H1 (cell line): ENCODE results near the gene EPHA6. TPM values are rescaled to one million over a fixed set of nuclear protein-coding genes. Genes with fewer than 3 reads are reported as not detected.

Source experiments
- CTCF ChIA-PET: fragments of 300-600 bp; sonication (Branson Sonifier 250); formaldehyde crosslinking; loops from one replicate; lab custom pipeline; 2021; ENCODE audit not compliant: partially characterized antibody; lab: Charles Lee
- POLR2A ChIA-PET: fragments of 300-600 bp; sonication (Branson Sonifier 250); formaldehyde crosslinking; loops from one replicate; lab custom pipeline; 2021; ENCODE audit warnings: inconsistent platforms; ENCODE audit not compliant: partially characterized antibody; lab: Charles Lee
- DNase-seq, 2 experiments: peaks; one replicate each; pipeline versions ENCODE4 v3.0.0 to v3.0.0-alpha.2; 2010 to 2022; ENCODE audit warnings: low spot score in 2 of 2, low read depth in 1 of 2, mixed read lengths in 1 of 2
- FAIRE-seq: peaks from 2 replicates; lab custom pipeline; 2011; peaks lifted over from hg19 to GRCh38; lab: Jason Lieb, UNC
- H2AFZ ChIP-seq: 2 replicates; pipeline ENCODE4 v1.8.1; 2012; ENCODE audit warnings: low read length, inconsistent platforms
- H2AK5ac ChIP-seq: 2 replicates; pipeline ENCODE4 v1.6.1; 2013; ENCODE audit warnings: low read depth, low read length
- H2BK120ac ChIP-seq: replicated peaks from 2 replicates; pipeline ENCODE3; 2013; ENCODE audit warnings: low read depth, low read length, inconsistent platforms
- H2BK12ac ChIP-seq: 2 replicates; pipeline ENCODE4 v1.6.1; 2013; ENCODE audit warnings: low read depth, low read length
- H2BK15ac ChIP-seq: 2 replicates; pipeline ENCODE4 v1.6.1; 2013; ENCODE audit warnings: low read length
- H2BK20ac ChIP-seq: 2 replicates; pipeline ENCODE4 v1.6.1; 2013; ENCODE audit warnings: low read length
- H2BK5ac ChIP-seq: 2 replicates; pipeline ENCODE4 v1.6.1; 2013; ENCODE audit warnings: low read depth, low read length
- H3K14ac ChIP-seq: 2 replicates; pipeline ENCODE4 v1.6.1; 2013; ENCODE audit warnings: inconsistent platforms; ENCODE audit not compliant: insufficient read length
- H3K18ac ChIP-seq: 2 replicates; pipeline ENCODE4 v1.6.1; 2013; ENCODE audit warnings: low read length; ENCODE audit errors: extremely low read depth
- H3K23ac ChIP-seq: 2 replicates; pipeline ENCODE4 v1.6.1; 2013; ENCODE audit warnings: inconsistent platforms; ENCODE audit not compliant: insufficient read length
- H3K23me2 ChIP-seq: 2 replicates; pipeline ENCODE4 v1.6.1; 2013; ENCODE audit warnings: low read depth, low read length
- H3K27ac ChIP-seq: 2 replicates; pipeline ENCODE4 v1.6.1; 2011; ENCODE audit warnings: low read depth, low read length, inconsistent platforms
- H3K27me3 ChIP-seq, 4 experiments: replicated peaks in 1 of 4; 1 replicate in 1 of 4; 2 replicates in 3 of 4; pipeline versions ENCODE4 v1.6.1 to v1.8.1; 2011 to 2013; ENCODE audit warnings: low read length in 3 of 4, mild to moderate bottlenecking in 3 of 4, inconsistent platforms in 2 of 4, mixed read lengths in 2 of 4, moderate library complexity in 1 of 4; ENCODE audit not compliant: control insufficient read depth in 3 of 4, insufficient read depth in 3 of 4; ENCODE audit errors: extremely low read depth in 1 of 4
- H3K36me3 ChIP-seq, 4 experiments: 2 replicates each; pipeline versions ENCODE4 v1.6.1 to v1.8.1; 2011 to 2013; ENCODE audit warnings: mild to moderate bottlenecking in 4 of 4, low read length in 3 of 4, moderate library complexity in 2 of 4, control low read depth in 1 of 4, inconsistent platforms in 1 of 4; ENCODE audit not compliant: insufficient read depth in 4 of 4, control insufficient read depth in 2 of 4
- H3K4ac ChIP-seq: replicated peaks from 2 replicates; pipeline ENCODE3; 2013; ENCODE audit warnings: low read length, low read depth, mixed read lengths, inconsistent platforms; ENCODE audit not compliant: insufficient read length
- H3K4me1 ChIP-seq, 4 experiments: replicated peaks in 1 of 4; 1 replicate in 1 of 4; 2 replicates in 3 of 4; pipeline versions ENCODE4 v1.6.1 to v1.8.1; 2011 to 2013; ENCODE audit warnings: low read length in 3 of 4, inconsistent platforms in 2 of 4, mixed read lengths in 1 of 4; ENCODE audit not compliant: insufficient read depth in 4 of 4, control insufficient read depth in 3 of 4
- H3K4me2 ChIP-seq, 2 experiments: 2 replicates each; pipeline versions ENCODE4 v1.6.1 to v1.8.1; 2011 to 2013; ENCODE audit warnings: low read depth in 2 of 2, low read length in 2 of 2, control low read depth in 1 of 2, inconsistent platforms in 1 of 2, mild to moderate bottlenecking in 1 of 2; ENCODE audit not compliant: insufficient read depth in 1 of 2
- H3K4me3 ChIP-seq, 4 experiments: fragments of 200-600, 300-600 bp in 1 of 4; sonication (generic), shearing (Covaris generic), sonication (Bioruptor Twin) in 1 of 4; 2 replicates each; pipeline versions ENCODE4 v1.5.1 to v1.8.1; 2011 to 2016; ENCODE audit warnings: low read length in 4 of 4, low read depth in 3 of 4, control low read depth in 2 of 4, inconsistent platforms in 2 of 4, mild to moderate bottlenecking in 2 of 4, mixed read lengths in 1 of 4, moderate library complexity in 1 of 4; ENCODE audit not compliant: insufficient read depth in 2 of 4; ENCODE audit errors: extremely low read depth in 1 of 4
- H3K56ac ChIP-seq: replicated peaks from 2 replicates; pipeline ENCODE3; 2013; ENCODE audit warnings: low read depth, mild to moderate bottlenecking, mixed read lengths, low read length, inconsistent platforms; ENCODE audit not compliant: insufficient read length
- H3K79me1 ChIP-seq: 2 replicates; pipeline ENCODE4 v1.6.1; 2013; ENCODE audit warnings: low read depth, low read length, control low read depth
- H3K79me2 ChIP-seq, 2 experiments: 2 replicates each; pipeline versions ENCODE4 v1.6.1 to v1.8.1; 2012 to 2013; ENCODE audit warnings: low read length in 2 of 2, mild to moderate bottlenecking in 2 of 2, inconsistent platforms in 1 of 2; ENCODE audit not compliant: insufficient read depth in 2 of 2, control insufficient read depth in 1 of 2
- H3K9ac ChIP-seq, 4 experiments: replicated peaks in 1 of 4; 1 replicate in 1 of 4; 2 replicates in 3 of 4; pipeline versions ENCODE4 v1.6.1 to v1.8.1; 2011 to 2013; ENCODE audit warnings: low read depth in 3 of 4, low read length in 3 of 4, control low read depth in 2 of 4, mild to moderate bottlenecking in 2 of 4, moderate library complexity in 2 of 4, inconsistent platforms in 1 of 4; ENCODE audit errors: extremely low read depth in 1 of 4
- H3K9me3 ChIP-seq, 2 experiments: 2 replicates each; pipeline versions ENCODE4 v1.6.1 to v1.8.1; 2012 to 2013; ENCODE audit warnings: mild to moderate bottlenecking in 2 of 2, moderate library complexity in 2 of 2, control low read depth in 1 of 2, inconsistent platforms in 1 of 2, low read depth in 1 of 2, low read length in 1 of 2, mixed read lengths in 1 of 2; ENCODE audit not compliant: insufficient read depth in 2 of 2
- H4K20me1 ChIP-seq, 2 experiments: replicated peaks in 1 of 2; 2 replicates each; pipeline versions ENCODE3 to v1.8.1; 2011 to 2013; ENCODE audit warnings: inconsistent platforms in 2 of 2, low read length in 2 of 2, mild to moderate bottlenecking in 1 of 2; ENCODE audit not compliant: insufficient read depth in 2 of 2, control insufficient read depth in 1 of 2
- H4K5ac ChIP-seq: 2 replicates; pipeline ENCODE4 v1.6.1; 2013; ENCODE audit warnings: low read length, low read depth, mixed read lengths, inconsistent platforms; ENCODE audit not compliant: insufficient read length
- H4K8ac ChIP-seq: 2 replicates; pipeline ENCODE4 v1.8.0; 2013; ENCODE audit warnings: mild to moderate bottlenecking, moderate library complexity, low read length, inconsistent platforms; ENCODE audit not compliant: insufficient read depth; ENCODE audit errors: extremely low read depth
- H4K91ac ChIP-seq: replicated peaks from 2 replicates; pipeline ENCODE3; 2013; ENCODE audit warnings: low read length, mixed read lengths, inconsistent platforms; ENCODE audit not compliant: insufficient read length
- ATF2 ChIP-seq: IDR thresholded peaks from 2 replicates; pipeline ENCODE4 v1.6.1; 2012; ENCODE audit warnings: low read length, inconsistent platforms
- BRCA1 ChIP-seq: IDR thresholded peaks from 2 replicates; pipeline ENCODE4 v1.6.1; 2012; ENCODE audit warnings: low read depth, low read length, improper control_type of control experiment
- CREB1 ChIP-seq: IDR thresholded peaks from 2 replicates; pipeline ENCODE4 v1.6.1; 2012; ENCODE audit warnings: inconsistent platforms
- E2F6 ChIP-seq: IDR thresholded peaks from 2 replicates; pipeline ENCODE4 v1.6.1; 2012; ENCODE audit warnings: inconsistent platforms
- KDM1A ChIP-seq: fragments of 200-600, 300-600 bp; sonication (generic); IDR thresholded peaks from 2 replicates; pipeline ENCODE4 v1.7.1; 2016; ENCODE audit warnings: mild to moderate bottlenecking, low read length, borderline replicate concordance
- POLR2A ChIP-seq, 2 experiments: IDR thresholded peaks; 1 replicate in 1 of 2; 2 replicates in 1 of 2; pipeline ENCODE4 v1.6.1; 2011; ENCODE audit warnings: low read depth in 2 of 2, low read length in 2 of 2, mild to moderate bottlenecking in 2 of 2; ENCODE audit errors: control extremely low read depth in 1 of 2
- SIX5 ChIP-seq: IDR thresholded peaks from 2 replicates; pipeline ENCODE4 v1.6.1; 2011; ENCODE audit warnings: mild to moderate bottlenecking, low read depth, low read length
- TAF7 ChIP-seq: optimal IDR thresholded peaks from 2 replicates; pipeline ENCODE3; 2011; ENCODE audit warnings: low read depth, mild to moderate bottlenecking, inconsistent platforms, low read length, moderate library complexity, borderline replicate concordance
- WGBS, 2 experiments: shearing (Covaris generic) in 1 of 2; methylation state at CpG; one replicate each; pipeline versions ENCODE4 v1.1.6 to v1.1.7; 2013 to 2015; ENCODE audit warnings: low lambda C conversion rate in 2 of 2, mixed read lengths in 2 of 2, inconsistent platforms in 1 of 2, low coverage in 1 of 2, missing lambda C conversion rate in 1 of 2; ENCODE audit not compliant: insufficient replicate concordance in 2 of 2, insufficient coverage in 1 of 2, insufficient read length in 1 of 2; ENCODE audit errors: extremely low coverage in 1 of 2, missing lambda C conversion rate in 1 of 2; 5-methylcytosine and 5-hydroxymethylcytosine counted together
- polyA plus RNA-seq, 7 experiments: library from polyadenylated mRNA; depleted of rRNA in 3 of 7; stranded (reverse) in 5 of 7; unstranded in 2 of 7; fragments of >200 nt in 5 of 7; fragments of 200-250 nt in 2 of 7; gene quantifications; 1 replicate in 5 of 7; 2 replicates in 1 of 7; 4 replicates in 1 of 7; pipeline versions ENCODE4 v1.2.1 to v1.2.3, GENCODE V29; 2011 to 2013; ENCODE audit warnings: missing spikeins in 2 of 7, mixed read lengths in 2 of 7
- total RNA-seq: library from RNA; stranded (reverse); fragmentation: NEBNext Ultra II Directional; extraction: Animal tissue kit (Norgen Biotek cat#: 25700); gene quantifications from 2 replicates; pipeline ENCODE4 v1.2.1, GENCODE V29; 2021

The EPHA6 gene
- total and polyA plus RNA-seq, 2 of the 8 experiments (the other 6 are each of a cell fraction or from before 2014, with no cell fraction given): 0.83 to 3.2 TPM

- Histone ChIP-seq H4K91ac (no peak overlapping the region), H3K27me3 (no peaks in the 10 kb centered on the region), H3K4me1 (no peaks in the 10 kb centered on the region), H3K23me2 (no peaks in the 10 kb centered on the region), H3K9me3 (no peaks in the 10 kb centered on the region), H3K23ac (no peak overlapping the region), H3K27ac (no peak overlapping the region), H4K5ac (no peak overlapping the region), H3K4me2 (no peak overlapping the region), H3K79me2 (no peaks in the 10 kb centered on the region), H3K4me3 (no peak overlapping the region), H2BK15ac (no peak overlapping the region), H4K8ac (no peak overlapping the region), H3K79me1 (no peaks in the 10 kb centered on the region), H3K14ac (no peak overlapping the region), H3K4ac (no peak overlapping the region), H2BK5ac (no peak overlapping the region), H2AK5ac (no peak overlapping the region), H2BK12ac (no peak overlapping the region), H4K20me1 (no peaks in the 10 kb centered on the region), H3K56ac (no peak overlapping the region), H2BK120ac (no peak overlapping the region), H2BK20ac (no peak overlapping the region), H2AFZ (no peak overlapping the region), H3K18ac (no peak overlapping the region), H3K9ac (no peak overlapping the region), H3K36me3 (no peaks in the 10 kb centered on the region)
- ChIA-PET CTCF (interaction anchor here (1.4 kb wide), 1 partner anchor 22 kb away, joined by 3 read pairs; no protein-coding TSS in a partner anchor), POLR2A (no interaction called here)
- 93% methylated on average over 1 of the region's 1 CpG; no CpG with 5 or more reads in 1 of the 2 experiments for WGBS, 2 experiments
- FAIRE-seq: no peak
- no peak for TF ChIP-seq POLR2A (IDR thresholded peaks at IDR 0.05; ENCODE audit: control extremely low read depth in 1 of 2, low read depth in 2 of 2, low read length in 2 of 2)
- TF ChIP-seq E2F6: no peak
- TF ChIP-seq BRCA1: no peak
- TF ChIP-seq ATF2: no peak
- TF ChIP-seq CREB1: no peak
- no peak for TF ChIP-seq KDM1A
- TF ChIP-seq TAF7: no peak
- TF ChIP-seq SIX5: no peak
- no peak for DNase-seq
These were observed 674.3 kb downstream of the EPHA6 start for GRCh38 chr3:97488741-97489140.
